GM19455 (cell line): ENCODE measurements around the gene TMEM14A.

Experiments
- ATAC-seq: cut with Tn5 transposase; IDR thresholded peaks from one replicate; pipeline ENCODE4 v1.9.1; 2021; ENCODE audit not compliant: unreplicated experiment

The TMEM14A gene

GRCh38 chr6:52733172-52733571 lies 62.3 kb downstream of the TMEM14A start:
- no peak for ATAC-seq

GRCh38 chr6:52734072-52734471 lies 63.2 kb downstream of the TMEM14A start:
- ATAC-seq: no peak

GRCh38 chr6:52735071-52735470 lies 64.2 kb downstream of the TMEM14A start:
- no peak for ATAC-seq

- ATAC-seq: no peak
Observed at GRCh38 chr6:52736145-52736544, 65.2 kb downstream of the TMEM14A start.
